Fibroblast of villous mesenchyme (primary cell): ENCODE measurements around the gene BLOC1S5. TPM values are rescaled to one million over a fixed set of nuclear protein-coding genes. Genes with fewer than 3 reads are reported as not detected.

Experiments
- DNase-seq: peaks from one replicate; pipeline ENCODE4 v3.0.0-alpha.2; 2010; ENCODE audit warnings: low read depth
- H3K4me3 ChIP-seq: 2 replicates; pipeline ENCODE4 v1.5.1; 2011; ENCODE audit warnings: low read depth, mild to moderate bottlenecking, low read length
- CTCF ChIP-seq: IDR thresholded peaks from 2 replicates; pipeline ENCODE4 v1.5.1; 2012; ENCODE audit warnings: low read depth, mild to moderate bottlenecking, low read length; ENCODE audit not compliant: insufficient read depth
- total RNA-seq: library from RNA; depleted of rRNA; stranded (reverse); fragments of >200 nt; gene quantifications from 2 replicates; pipeline ENCODE4 v1.2.3, GENCODE V29; 2012

Gene BLOC1S5
- total RNA-seq, 1 donor = 11.2 TPM

DNA sequence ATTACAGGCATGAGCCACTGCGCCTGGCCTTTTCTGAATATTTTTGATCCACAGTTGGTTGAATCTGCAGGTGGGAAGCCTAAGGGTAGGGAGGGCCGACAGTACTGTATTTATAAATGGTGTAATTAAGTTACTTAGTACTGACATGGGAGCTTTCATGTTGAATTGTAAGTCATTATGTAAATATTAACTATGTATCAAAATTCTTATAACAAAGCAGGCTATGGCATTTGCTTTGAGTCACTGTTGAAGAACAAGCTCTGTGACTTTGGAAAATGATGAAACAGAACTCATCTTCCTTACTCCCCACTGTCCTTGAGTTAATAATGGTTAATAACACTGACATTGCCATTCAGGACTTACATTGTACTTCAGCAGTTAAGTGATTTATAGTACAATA is 90.6 kb downstream of the BLOC1S5 start:
- no peak for DNase-seq
- no peak for TF ChIP-seq CTCF

DNA sequence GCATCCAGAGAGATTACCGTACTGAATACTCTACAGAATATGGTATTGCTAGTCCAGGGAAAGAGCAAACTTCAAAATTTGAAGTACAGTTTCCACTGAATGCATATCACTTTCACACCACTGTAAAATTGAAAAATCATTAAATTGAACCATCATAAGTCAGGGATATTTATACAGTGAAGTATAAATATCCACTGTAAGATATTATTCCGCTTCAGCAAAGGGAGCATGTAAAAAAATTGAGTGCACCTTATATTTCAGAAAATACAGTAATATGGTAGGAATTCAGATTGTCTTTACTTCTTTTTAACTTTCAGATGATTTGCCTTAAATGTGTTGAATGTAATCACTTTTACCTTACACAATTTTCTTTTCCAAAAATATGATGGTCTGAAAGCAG is 92.7 kb downstream of the BLOC1S5 start:
- no peak overlapping the region for H3K4me3 ChIP-seq
- no peak for DNase-seq
- no peak for TF ChIP-seq CTCF

More for the DNA sequence above, 90.6 kb downstream of the BLOC1S5 start:
- no peak overlapping the region for H3K4me3 ChIP-seq

GRCh38 chr6:7970616-7971015 is 93.6 kb downstream of the BLOC1S5 start:
- no peak for DNase-seq
- no peak overlapping the region for H3K4me3 ChIP-seq
- no peak for TF ChIP-seq CTCF

Other genes starting within 250 kb of the BLOC1S5 start
- gene TXNDC5, start 153.6 kb downstream of the BLOC1S5 start, total RNA-seq = 299 and 365 TPM in 2 replicates
- 22.5 and 35.8 TPM in 2 replicates for gene EEF1E1, start 38.2 kb upstream of the BLOC1S5 start, total RNA-seq